ENCODE measurements around the gene TRIO.

- TF ChIP-seq POLR2AphosphoS5 (IDR thresholded peaks at IDR 0.05) (no peak), CTCF (IDR thresholded peaks at IDR 0.05) (no peak), POLR2A (IDR thresholded peaks at IDR 0.05) (no peak), EP300 (IDR thresholded peaks at IDR 0.05) (no peak)
Measured at GRCh38 chr5:14402424-14402823, 259.3 kb downstream of the TRIO start.

Measured in upper lobe of left lung (tissue), 4 donors.